Hematopoietic multipotent progenitor cell treated with erythropoietin and hydrocortisone succinate and interleukin-3 and kit ligand, for 4 days (in vitro differentiated cells): Measurements from ENCODE around the gene MYL12B.
"Not testable (repeated sequence)": the region's sequence is repeated elsewhere in the genome, so short reads cannot be mapped to it uniquely, and the experiment has no call there.

Source experiments
- DNase-seq: peaks from one replicate; pipeline ENCODE4 v3.0.0-alpha.2; 2015

MYL12B gene

DNA sequence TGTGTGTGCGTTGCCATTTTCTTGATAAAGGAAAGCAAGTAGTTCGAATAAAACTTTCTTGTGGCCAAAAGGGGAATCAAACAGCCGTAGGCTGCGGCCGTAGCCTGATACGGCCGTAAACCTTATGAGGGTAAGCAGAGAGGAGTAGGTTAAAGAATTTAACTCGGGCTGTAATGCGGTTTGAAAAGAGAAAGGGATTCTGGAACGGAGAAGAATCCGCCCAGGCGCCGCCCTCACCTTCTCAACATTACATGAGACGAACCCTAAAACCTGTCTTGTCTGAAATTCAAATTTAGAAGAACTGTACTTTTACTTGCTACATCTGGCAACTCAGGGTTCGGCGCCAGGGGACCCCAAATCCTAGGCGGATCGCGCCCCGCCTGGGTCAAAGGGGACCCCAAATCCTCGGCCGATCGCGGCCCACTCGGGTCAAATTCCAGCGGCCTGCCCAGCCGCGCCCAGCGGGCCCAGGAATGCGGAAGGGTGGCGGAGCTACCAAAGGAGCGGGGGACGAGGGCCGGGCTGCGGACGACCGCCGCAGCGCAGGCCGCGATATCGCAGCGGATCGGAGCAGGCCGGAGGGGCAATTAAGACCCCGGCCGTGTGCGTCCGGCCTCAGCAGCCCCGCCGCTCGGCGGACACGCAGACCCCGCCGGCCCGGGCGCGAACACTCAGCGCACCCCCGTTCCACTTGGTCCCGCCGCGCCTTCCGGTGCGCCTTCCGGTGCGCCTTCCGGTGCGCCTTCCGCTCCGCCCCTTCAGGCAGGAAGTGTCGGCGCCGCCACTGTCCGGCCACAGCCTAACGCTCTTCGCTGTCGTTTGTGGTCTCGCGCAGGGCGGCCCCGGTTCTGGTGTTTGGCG is at the start of gene MYL12B:
Gene MYL12B (plus strand): TSS at position 761 of the 861 bp plus-strand sequence. CDS start 10,766 bp downstream, outside the sequence.
- DNase-seq = peak; percentile 93

- DNase-seq = no peak
Observed at GRCh38 chr18:3212657-3213056, 49.3 kb upstream of the MYL12B start.

DNA sequence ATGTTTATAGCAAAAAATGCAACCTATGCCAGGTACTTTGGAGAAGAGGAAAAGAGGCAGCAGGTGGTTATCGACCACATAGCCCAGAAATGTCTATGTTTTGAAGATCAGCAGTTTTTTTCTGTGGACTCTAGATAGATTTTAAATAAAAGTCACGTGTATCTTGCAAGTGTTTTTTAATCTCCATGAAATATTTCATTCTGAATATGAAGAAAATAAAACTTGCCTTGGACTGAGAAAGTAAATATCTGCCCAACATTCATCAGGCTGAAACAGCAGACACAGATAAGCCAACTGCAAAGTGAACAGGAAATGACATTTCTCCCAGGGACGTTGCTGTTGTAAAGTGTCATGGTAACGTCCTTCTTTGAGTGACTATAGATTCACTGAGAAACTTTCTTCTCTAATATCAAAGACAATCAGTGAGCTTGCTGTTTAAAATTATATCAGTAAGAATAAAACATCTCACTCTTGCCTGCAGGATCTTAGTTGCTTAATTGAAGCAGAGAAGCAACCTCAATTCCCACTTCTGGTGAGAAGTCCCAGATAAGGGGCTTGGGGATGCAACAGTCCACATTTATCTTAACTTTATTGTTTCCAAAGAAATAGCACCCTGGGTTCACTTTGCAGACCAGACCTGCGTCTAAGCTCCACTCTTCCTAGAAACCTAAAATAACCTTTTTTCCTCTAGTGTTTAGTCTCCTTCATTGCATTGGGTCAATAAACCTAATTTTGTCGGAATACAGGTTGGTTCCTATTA is 48.5 kb upstream of the MYL12B start:
- DNase-seq = peak; percentile 86

GRCh38 chr18:3214855-3215637 is 46.9 kb upstream of the MYL12B start:
- DNase-seq = no peak

- no peak for DNase-seq
Observed at GRCh38 chr18:3216987-3217386, 44.9 kb upstream of the MYL12B start.

DNA sequence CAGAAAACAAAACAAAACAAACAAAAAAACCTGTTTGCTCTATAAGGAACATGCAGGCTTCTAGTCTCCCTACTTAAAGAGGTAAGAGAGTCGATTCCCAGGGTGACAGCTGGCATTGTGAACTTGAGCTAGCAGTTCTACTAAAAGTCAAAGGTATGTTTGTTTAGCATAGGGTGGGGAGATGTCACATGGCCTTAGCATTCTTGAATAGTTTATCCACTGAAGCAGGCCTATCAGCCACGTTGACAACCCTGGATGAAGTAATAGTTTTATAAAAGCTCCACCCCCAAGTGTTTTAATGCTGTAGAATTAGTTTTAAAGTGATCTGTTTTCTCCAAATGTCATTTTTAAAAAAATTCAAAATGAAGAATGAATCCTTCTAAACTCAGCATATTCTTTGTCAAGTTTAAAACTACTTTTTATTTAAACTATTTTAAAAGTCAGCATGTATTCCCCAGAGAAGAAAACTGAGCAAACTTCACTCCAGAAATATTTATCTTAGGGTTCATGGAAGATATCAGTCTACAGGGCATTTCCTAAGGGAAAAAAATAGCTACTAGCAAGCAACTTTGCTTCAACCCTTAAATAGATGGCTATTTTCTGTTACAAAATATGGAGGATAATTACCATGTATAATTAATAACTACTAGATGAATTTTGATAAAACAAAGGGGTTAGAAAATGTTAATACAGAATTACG is 43.8 kb upstream of the MYL12B start:
- DNase-seq = peak; percentile 30

- DNase-seq = no peak
Observed at GRCh38 chr18:3218819-3219218, 43.1 kb upstream of the MYL12B start.

DNA sequence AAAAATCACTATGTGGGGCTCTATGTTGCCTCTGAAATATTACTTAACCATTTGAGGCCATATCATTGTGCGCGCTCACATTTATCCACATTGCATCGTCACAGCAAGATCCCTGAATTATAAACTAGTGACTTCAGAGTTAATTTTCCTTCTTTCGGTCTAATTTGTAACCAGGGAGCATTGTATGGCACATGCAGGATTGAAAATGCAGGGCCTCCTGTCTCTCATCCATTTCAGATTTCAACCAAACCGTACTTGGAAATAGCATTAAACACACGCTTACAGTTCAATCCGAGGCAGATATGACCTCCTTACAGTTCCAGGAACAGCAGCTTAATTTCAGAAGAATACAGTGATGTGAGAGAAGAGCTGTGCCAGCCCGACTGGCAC is 42.7 kb upstream of the MYL12B start:
- DNase-seq = no peak

- no peak for DNase-seq
Observed at GRCh38 chr18:3219631-3220335, 42.1 kb upstream of the MYL12B start, which contains the start of gene MYOM1. TSS of gene MYOM1 (minus strand) at chr18:3219968. CDS start at chr18:3215223, 4,745 bp downstream.

- not testable (repeated sequence) for DNase-seq
Observed at GRCh38 chr18:3220868-3221267, 41.1 kb upstream of the MYL12B start.

GRCh38 chr18:3221496-3221895 is 40.4 kb upstream of the MYL12B start:
- DNase-seq = no peak

DNA sequence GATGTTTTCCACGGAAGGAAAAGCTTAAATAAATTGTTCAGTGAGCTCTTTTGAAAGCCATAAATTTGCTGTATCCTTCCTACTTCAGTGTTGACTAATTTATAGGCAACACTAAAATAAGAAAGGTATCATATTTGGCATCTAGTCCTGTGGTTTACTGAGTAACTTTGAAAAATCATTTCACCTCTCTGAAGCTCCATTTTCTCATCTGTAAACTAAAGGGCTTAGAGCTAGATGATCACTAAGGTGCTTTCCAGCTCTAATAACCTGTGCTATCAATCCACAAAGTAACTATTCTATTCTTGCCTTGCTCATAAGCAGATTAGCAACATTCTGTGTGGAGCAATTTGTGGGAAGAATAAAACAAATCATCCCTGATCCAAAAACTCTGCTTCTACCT is 38.6 kb upstream of the MYL12B start:
- DNase-seq = no peak

GRCh38 chr18:3224223-3224622 is 37.7 kb upstream of the MYL12B start:
- no peak for DNase-seq

- no peak for DNase-seq
Observed at GRCh38 chr18:3225588-3225987, 36.3 kb upstream of the MYL12B start.

- no peak for DNase-seq
Observed at GRCh38 chr18:3226048-3226447, 35.9 kb upstream of the MYL12B start.

DNA sequence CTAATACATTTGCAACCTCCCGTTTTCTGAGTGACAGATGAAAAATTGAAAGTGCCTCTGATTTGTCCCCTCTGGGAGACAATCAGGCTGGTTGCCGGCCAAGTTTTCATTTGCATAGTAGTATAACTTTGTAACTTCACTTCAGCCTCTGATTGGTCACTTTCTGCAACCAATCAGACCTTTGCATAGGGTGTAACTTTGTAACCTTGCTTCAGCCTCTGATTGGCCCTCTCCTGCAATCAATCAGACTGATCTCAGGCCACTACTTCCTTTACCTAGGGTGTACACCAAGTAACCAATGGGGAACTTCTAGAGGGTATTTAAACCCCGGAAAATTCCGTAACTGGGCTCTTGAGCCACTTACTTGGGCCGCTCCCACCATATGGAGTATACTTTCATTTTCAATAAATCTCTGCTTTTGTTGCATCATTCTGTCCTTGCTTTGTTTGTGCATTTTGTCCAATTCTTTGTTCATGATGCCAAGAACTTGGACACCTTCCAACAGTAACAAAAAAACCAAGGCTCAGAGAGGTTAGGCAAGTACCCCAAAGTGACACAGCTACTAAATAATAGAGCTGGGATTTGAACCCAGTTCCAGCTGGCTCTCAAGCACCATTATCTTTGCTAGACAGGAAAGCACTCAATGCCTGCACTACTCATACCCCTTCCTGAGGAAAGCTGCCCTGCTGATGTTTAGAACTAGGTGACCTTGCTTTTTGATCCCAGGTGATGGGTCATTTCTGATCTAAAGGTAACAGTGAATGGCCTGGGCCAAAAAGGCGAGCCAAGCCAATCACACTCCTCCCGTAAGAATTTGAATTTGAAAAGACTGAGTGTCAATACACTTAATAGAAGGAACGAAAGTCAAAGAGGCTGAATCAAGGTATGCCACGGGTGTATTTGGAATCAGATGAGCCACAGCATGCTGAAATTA is 31.3 kb upstream of the MYL12B start:
- peak; percentile 33 for DNase-seq

DNA sequence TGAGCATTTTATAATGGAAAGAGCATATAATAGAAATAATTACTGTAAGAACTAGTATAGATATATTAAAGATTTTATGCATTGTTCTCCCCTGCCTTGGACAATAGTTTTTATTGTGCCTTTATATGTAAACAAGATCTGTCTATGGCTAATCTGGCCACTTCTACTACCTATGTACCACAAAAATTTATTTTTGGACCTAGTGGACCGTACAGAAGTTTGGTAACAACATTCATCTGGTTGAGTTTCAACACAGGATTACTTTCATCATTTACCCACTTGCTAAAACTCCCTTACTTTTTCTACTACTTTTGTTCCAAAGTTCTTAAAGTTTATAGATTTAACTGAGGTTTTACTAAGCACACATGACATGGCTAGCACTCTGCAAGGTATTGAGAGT is 28.9 kb upstream of the MYL12B start:
- no peak for DNase-seq

DNA sequence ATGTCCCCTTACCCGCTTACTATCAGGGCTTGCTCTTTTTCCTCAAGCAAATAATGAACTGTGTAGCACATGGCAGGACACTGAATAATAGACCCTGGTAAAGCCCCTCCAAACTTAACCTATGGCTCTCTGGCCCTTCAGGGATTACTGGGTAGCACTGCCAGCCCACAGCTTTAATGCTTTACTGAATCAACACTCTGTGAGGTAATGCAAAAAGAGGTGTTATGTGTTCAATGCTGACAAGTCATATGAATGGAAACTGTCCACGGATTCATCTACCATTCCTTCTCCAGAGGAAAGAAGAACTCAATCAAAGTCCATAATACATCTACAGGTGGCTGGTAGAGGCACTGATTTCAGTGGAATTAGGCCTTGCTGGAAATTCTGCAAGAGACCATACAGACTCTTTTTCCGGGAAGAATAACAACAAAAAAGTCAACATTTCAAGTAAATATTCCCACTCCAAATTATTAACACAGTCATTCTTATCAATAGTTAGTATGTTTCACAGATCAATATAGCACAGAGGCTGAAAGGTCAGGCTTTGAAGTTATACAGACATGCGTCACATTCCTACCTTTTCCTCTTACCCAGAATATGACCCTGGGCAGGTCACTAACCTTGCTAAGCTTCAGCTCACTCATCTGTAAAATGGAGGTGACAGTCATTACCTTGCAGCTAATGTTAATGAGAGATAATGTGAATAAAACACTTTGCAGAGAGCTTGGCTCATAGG is 28.3 kb upstream of the MYL12B start:
- no peak for DNase-seq

GRCh38 chr18:3234457-3234856 is 27.5 kb upstream of the MYL12B start:
- DNase-seq = no peak

- DNase-seq = no peak
Observed at GRCh38 chr18:3235846-3236245, 26.1 kb upstream of the MYL12B start.
